H1 (cell line): ENCODE data around the gene GRSF1. TPM values are rescaled to one million over a fixed set of nuclear protein-coding genes. Genes with fewer than 3 reads are reported as not detected.
"Not testable (repeated sequence)": the region's sequence is repeated elsewhere in the genome, so short reads cannot be mapped to it uniquely, and the experiment has no call there.

ENCODE experiments used
- CTCF ChIA-PET: fragments of 300-600 bp; sonication (Branson Sonifier 250); formaldehyde crosslinking; loops from one replicate; lab custom pipeline; 2021; ENCODE audit not compliant: partially characterized antibody; lab: Charles Lee
- POLR2A ChIA-PET: fragments of 300-600 bp; sonication (Branson Sonifier 250); formaldehyde crosslinking; loops from one replicate; lab custom pipeline; 2021; ENCODE audit warnings: inconsistent platforms; ENCODE audit not compliant: partially characterized antibody; lab: Charles Lee
- DNase-seq, 2 experiments: peaks; one replicate each; pipeline versions ENCODE4 v3.0.0 to v3.0.0-alpha.2; 2010 to 2022; ENCODE audit warnings: low spot score in 2 of 2, low read depth in 1 of 2, mixed read lengths in 1 of 2
- FAIRE-seq: peaks from 2 replicates; lab custom pipeline; 2011; peaks lifted over from hg19 to GRCh38; lab: Jason Lieb, UNC
- H2AFZ ChIP-seq: 2 replicates; pipeline ENCODE4 v1.8.1; 2012; ENCODE audit warnings: low read length, inconsistent platforms
- H2AK5ac ChIP-seq: 2 replicates; pipeline ENCODE4 v1.6.1; 2013; ENCODE audit warnings: low read depth, low read length
- H2BK120ac ChIP-seq: replicated peaks from 2 replicates; pipeline ENCODE3; 2013; ENCODE audit warnings: low read depth, low read length, inconsistent platforms
- H2BK12ac ChIP-seq: 2 replicates; pipeline ENCODE4 v1.6.1; 2013; ENCODE audit warnings: low read depth, low read length
- H2BK15ac ChIP-seq: 2 replicates; pipeline ENCODE4 v1.6.1; 2013; ENCODE audit warnings: low read length
- H2BK20ac ChIP-seq: 2 replicates; pipeline ENCODE4 v1.6.1; 2013; ENCODE audit warnings: low read length
- H2BK5ac ChIP-seq: 2 replicates; pipeline ENCODE4 v1.6.1; 2013; ENCODE audit warnings: low read depth, low read length
- H3K14ac ChIP-seq: 2 replicates; pipeline ENCODE4 v1.6.1; 2013; ENCODE audit warnings: inconsistent platforms; ENCODE audit not compliant: insufficient read length
- H3K18ac ChIP-seq: 2 replicates; pipeline ENCODE4 v1.6.1; 2013; ENCODE audit warnings: low read length; ENCODE audit errors: extremely low read depth
- H3K23ac ChIP-seq: 2 replicates; pipeline ENCODE4 v1.6.1; 2013; ENCODE audit warnings: inconsistent platforms; ENCODE audit not compliant: insufficient read length
- H3K23me2 ChIP-seq: 2 replicates; pipeline ENCODE4 v1.6.1; 2013; ENCODE audit warnings: low read depth, low read length
- H3K27ac ChIP-seq: 2 replicates; pipeline ENCODE4 v1.6.1; 2011; ENCODE audit warnings: low read depth, low read length, inconsistent platforms
- H3K27me3 ChIP-seq, 4 experiments: replicated peaks in 1 of 4; 1 replicate in 1 of 4; 2 replicates in 3 of 4; pipeline versions ENCODE4 v1.6.1 to v1.8.1; 2011 to 2013; ENCODE audit warnings: low read length in 3 of 4, mild to moderate bottlenecking in 3 of 4, inconsistent platforms in 2 of 4, mixed read lengths in 2 of 4, moderate library complexity in 1 of 4; ENCODE audit not compliant: control insufficient read depth in 3 of 4, insufficient read depth in 3 of 4; ENCODE audit errors: extremely low read depth in 1 of 4
- H3K36me3 ChIP-seq, 4 experiments: 2 replicates each; pipeline versions ENCODE4 v1.6.1 to v1.8.1; 2011 to 2013; ENCODE audit warnings: mild to moderate bottlenecking in 4 of 4, low read length in 3 of 4, moderate library complexity in 2 of 4, control low read depth in 1 of 4, inconsistent platforms in 1 of 4; ENCODE audit not compliant: insufficient read depth in 4 of 4, control insufficient read depth in 2 of 4
- H3K4ac ChIP-seq: replicated peaks from 2 replicates; pipeline ENCODE3; 2013; ENCODE audit warnings: low read length, low read depth, mixed read lengths, inconsistent platforms; ENCODE audit not compliant: insufficient read length
- H3K4me1 ChIP-seq, 4 experiments: replicated peaks in 1 of 4; 1 replicate in 1 of 4; 2 replicates in 3 of 4; pipeline versions ENCODE4 v1.6.1 to v1.8.1; 2011 to 2013; ENCODE audit warnings: low read length in 3 of 4, inconsistent platforms in 2 of 4, mixed read lengths in 1 of 4; ENCODE audit not compliant: insufficient read depth in 4 of 4, control insufficient read depth in 3 of 4
- H3K4me2 ChIP-seq, 2 experiments: 2 replicates each; pipeline versions ENCODE4 v1.6.1 to v1.8.1; 2011 to 2013; ENCODE audit warnings: low read depth in 2 of 2, low read length in 2 of 2, control low read depth in 1 of 2, inconsistent platforms in 1 of 2, mild to moderate bottlenecking in 1 of 2; ENCODE audit not compliant: insufficient read depth in 1 of 2
- H3K4me3 ChIP-seq, 4 experiments: fragments of 200-600, 300-600 bp in 1 of 4; sonication (generic), shearing (Covaris generic), sonication (Bioruptor Twin) in 1 of 4; 2 replicates each; pipeline versions ENCODE4 v1.5.1 to v1.8.1; 2011 to 2016; ENCODE audit warnings: low read length in 4 of 4, low read depth in 3 of 4, control low read depth in 2 of 4, inconsistent platforms in 2 of 4, mild to moderate bottlenecking in 2 of 4, mixed read lengths in 1 of 4, moderate library complexity in 1 of 4; ENCODE audit not compliant: insufficient read depth in 2 of 4; ENCODE audit errors: extremely low read depth in 1 of 4
- H3K56ac ChIP-seq: replicated peaks from 2 replicates; pipeline ENCODE3; 2013; ENCODE audit warnings: low read depth, mild to moderate bottlenecking, mixed read lengths, low read length, inconsistent platforms; ENCODE audit not compliant: insufficient read length
- H3K79me1 ChIP-seq: 2 replicates; pipeline ENCODE4 v1.6.1; 2013; ENCODE audit warnings: low read depth, low read length, control low read depth
- H3K79me2 ChIP-seq, 2 experiments: 2 replicates each; pipeline versions ENCODE4 v1.6.1 to v1.8.1; 2012 to 2013; ENCODE audit warnings: low read length in 2 of 2, mild to moderate bottlenecking in 2 of 2, inconsistent platforms in 1 of 2; ENCODE audit not compliant: insufficient read depth in 2 of 2, control insufficient read depth in 1 of 2
- H3K9ac ChIP-seq, 4 experiments: replicated peaks in 1 of 4; 1 replicate in 1 of 4; 2 replicates in 3 of 4; pipeline versions ENCODE4 v1.6.1 to v1.8.1; 2011 to 2013; ENCODE audit warnings: low read depth in 3 of 4, low read length in 3 of 4, control low read depth in 2 of 4, mild to moderate bottlenecking in 2 of 4, moderate library complexity in 2 of 4, inconsistent platforms in 1 of 4; ENCODE audit errors: extremely low read depth in 1 of 4
- H3K9me3 ChIP-seq, 2 experiments: 2 replicates each; pipeline versions ENCODE4 v1.6.1 to v1.8.1; 2012 to 2013; ENCODE audit warnings: mild to moderate bottlenecking in 2 of 2, moderate library complexity in 2 of 2, control low read depth in 1 of 2, inconsistent platforms in 1 of 2, low read depth in 1 of 2, low read length in 1 of 2, mixed read lengths in 1 of 2; ENCODE audit not compliant: insufficient read depth in 2 of 2
- H4K20me1 ChIP-seq, 2 experiments: replicated peaks in 1 of 2; 2 replicates each; pipeline versions ENCODE3 to v1.8.1; 2011 to 2013; ENCODE audit warnings: inconsistent platforms in 2 of 2, low read length in 2 of 2, mild to moderate bottlenecking in 1 of 2; ENCODE audit not compliant: insufficient read depth in 2 of 2, control insufficient read depth in 1 of 2
- H4K5ac ChIP-seq: 2 replicates; pipeline ENCODE4 v1.6.1; 2013; ENCODE audit warnings: low read length, low read depth, mixed read lengths, inconsistent platforms; ENCODE audit not compliant: insufficient read length
- H4K8ac ChIP-seq: 2 replicates; pipeline ENCODE4 v1.8.0; 2013; ENCODE audit warnings: mild to moderate bottlenecking, moderate library complexity, low read length, inconsistent platforms; ENCODE audit not compliant: insufficient read depth; ENCODE audit errors: extremely low read depth
- H4K91ac ChIP-seq: replicated peaks from 2 replicates; pipeline ENCODE3; 2013; ENCODE audit warnings: low read length, mixed read lengths, inconsistent platforms; ENCODE audit not compliant: insufficient read length
- KDM1A ChIP-seq: fragments of 200-600, 300-600 bp; sonication (generic); IDR thresholded peaks from 2 replicates; pipeline ENCODE4 v1.7.1; 2016; ENCODE audit warnings: mild to moderate bottlenecking, low read length, borderline replicate concordance
- WGBS, 2 experiments: shearing (Covaris generic) in 1 of 2; methylation state at CpG; one replicate each; pipeline versions ENCODE4 v1.1.6 to v1.1.7; 2013 to 2015; ENCODE audit warnings: low lambda C conversion rate in 2 of 2, mixed read lengths in 2 of 2, inconsistent platforms in 1 of 2, low coverage in 1 of 2, missing lambda C conversion rate in 1 of 2; ENCODE audit not compliant: insufficient replicate concordance in 2 of 2, insufficient coverage in 1 of 2, insufficient read length in 1 of 2; ENCODE audit errors: extremely low coverage in 1 of 2, missing lambda C conversion rate in 1 of 2; 5-methylcytosine and 5-hydroxymethylcytosine counted together
- polyA plus RNA-seq, 7 experiments: library from polyadenylated mRNA; depleted of rRNA in 3 of 7; stranded (reverse) in 5 of 7; unstranded in 2 of 7; fragments of >200 nt in 5 of 7; fragments of 200-250 nt in 2 of 7; gene quantifications; 1 replicate in 5 of 7; 2 replicates in 1 of 7; 4 replicates in 1 of 7; pipeline versions ENCODE4 v1.2.1 to v1.2.3, GENCODE V29; 2011 to 2013; ENCODE audit warnings: missing spikeins in 2 of 7, mixed read lengths in 2 of 7
- total RNA-seq: library from RNA; stranded (reverse); fragmentation: NEBNext Ultra II Directional; extraction: Animal tissue kit (Norgen Biotek cat#: 25700); gene quantifications from 2 replicates; pipeline ENCODE4 v1.2.1, GENCODE V29; 2021

The GRSF1 gene
- total and polyA plus RNA-seq, 2 of the 8 experiments (the other 6 are each of a cell fraction or from before 2014, with no cell fraction given) = 44.3 to 112 TPM

DNA sequence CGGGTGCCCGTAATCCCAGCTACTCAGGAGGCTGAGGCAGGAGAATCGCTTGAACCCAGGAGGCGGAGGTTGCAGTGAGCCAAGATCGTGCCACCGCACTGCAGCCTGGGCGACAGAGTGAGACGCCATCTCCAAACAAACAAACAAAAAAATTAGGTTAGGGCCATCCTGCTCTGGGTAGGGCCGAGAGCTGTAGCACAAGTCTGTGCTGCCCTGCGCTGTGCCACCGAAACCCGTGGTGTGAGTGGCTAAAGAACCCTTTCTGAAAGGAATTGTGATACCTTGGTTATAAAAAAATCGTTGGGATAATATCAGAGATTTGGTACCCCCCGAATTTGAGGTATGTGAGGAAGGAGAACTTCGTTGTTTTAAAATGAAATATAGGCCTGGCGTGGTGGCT is 941 bp upstream of the GRSF1 start:
- 91% methylated on average over 16 of the region's 16 CpGs; no CpG with 5 or more reads in 1 of the 2 experiments for WGBS, 2 experiments
- H3K23ac ChIP-seq, H4K8ac ChIP-seq, H2AFZ ChIP-seq, H2AK5ac ChIP-seq, H3K4me2 ChIP-seq, H3K14ac ChIP-seq, H2BK20ac ChIP-seq, H3K9me3 ChIP-seq, H3K27me3 ChIP-seq, FAIRE-seq, H3K27ac ChIP-seq, H4K91ac ChIP-seq, H3K9ac ChIP-seq, H3K36me3 ChIP-seq, H3K56ac ChIP-seq, H3K4ac ChIP-seq, H2BK15ac ChIP-seq, H3K23me2 ChIP-seq, H2BK5ac ChIP-seq, H2BK120ac ChIP-seq, H3K18ac ChIP-seq, H3K79me1 ChIP-seq, H3K4me3 ChIP-seq, H4K20me1 ChIP-seq, H4K5ac ChIP-seq, H3K4me1 ChIP-seq, DNase-seq, H2BK12ac ChIP-seq: not testable (repeated sequence)
- CTCF ChIA-PET = interaction anchor here (0.9 kb wide), 1 partner anchor 170 kb away, joined by 5 read pairs; no protein-coding TSS in a partner anchor
- TF ChIP-seq KDM1A = 0 out of 2 replicates have a peak, but pooled peaks have one; percentile 2
- H3K79me2 ChIP-seq = peaks cover 26 to 37% of the 10 kb centered on the region in 2 experiments
- POLR2A ChIA-PET = interaction anchor here (0.6 to 3.3 kb wide), 3 partner anchors 83 to 430 kb away, joined by 3 to 14 read pairs (median 3); no protein-coding TSS in a partner anchor
